Thyroid gland (tissue), 4 donors: ENCODE measurements around the gene PAWR. TPM values are rescaled to one million over a fixed set of nuclear protein-coding genes. Genes with fewer than 3 reads are reported as not detected.

ENCODE experiments used
- DNase-seq, 2 donors: peaks; one replicate each; pipeline ENCODE4 v3.0.0-alpha.2; 2019
- H3K27ac ChIP-seq, 3 donors: fragments of 200-600 bp; sonication (generic); 1 replicate in 2 of 3; 2 replicates in 1 of 3; pipeline ENCODE4 v1.5.1; 2016 to 2019; ENCODE audit warnings: mild to moderate bottlenecking in 1 of 3, moderate library complexity in 1 of 3
- H3K27me3 ChIP-seq: fragments of 200-600 bp; sonication (generic); one replicate; pipeline ENCODE4 v1.5.1; 2019
- H3K36me3 ChIP-seq, 2 donors: fragments of 200-600 bp; sonication (generic); one replicate each; pipeline ENCODE4 v1.5.1; 2016 to 2019
- H3K4me1 ChIP-seq, 2 donors: fragments of 200-600 bp; sonication (generic); one replicate each; pipeline ENCODE4 v1.5.1; 2017 to 2019
- H3K4me3 ChIP-seq, 3 donors: fragments of 200-600 bp; sonication (generic); replicated peaks in 1 of 3; 1 replicate in 2 of 3; 2 replicates in 1 of 3; pipeline ENCODE4 v1.5.1; 2016; ENCODE audit warnings: mild to moderate bottlenecking in 1 of 3
- H3K9me3 ChIP-seq: fragments of 200-600 bp; sonication (generic); one replicate; pipeline ENCODE4 v1.5.1; 2017
- POLR2A ChIP-seq, 2 donors: fragments of 450-650 bp; IDR thresholded peaks; one replicate each; pipeline ENCODE4 v1.6.1; 2017; ENCODE audit warnings: antibody characterized with exemption in 2 of 2, mild to moderate bottlenecking in 2 of 2, moderate library complexity in 1 of 2
- WGBS, 2 donors: methylation state at CpG; one replicate each; pipeline ENCODE4 v1.1.5; 2017; 5-methylcytosine and 5-hydroxymethylcytosine counted together
- intact Hi-C: fragments of 100-400 bp; cut with DNase I; formaldehyde crosslinking; loops from one replicate; pipeline ENCODE4 v1.15.1; 2023
- total RNA-seq, 4 donors: library from RNA; depleted of rRNA; stranded (reverse); fragments of >200 nt; gene quantifications; one replicate each; pipeline ENCODE4 v1.2.3, GENCODE V29; 2016
- TF ChIP-seq, protein P1 (sequence below), 6 experiments: fragments of 200-600 bp in 3 of 6; fragments of 450-650 bp in 3 of 6; sonication (generic) in 3 of 6; IDR thresholded peaks; one replicate each; pipeline ENCODE4 v1.5.1; 2016 to 2019; ENCODE audit warnings: antibody characterized with exemption in 6 of 6, mild to moderate bottlenecking in 2 of 6, inconsistent platforms in 1 of 6, moderate library complexity in 1 of 6

PAWR gene
- total RNA-seq, 4 donors from 2014 or later, result 83.7 to 125 (median 86.4) TPM

DNA sequence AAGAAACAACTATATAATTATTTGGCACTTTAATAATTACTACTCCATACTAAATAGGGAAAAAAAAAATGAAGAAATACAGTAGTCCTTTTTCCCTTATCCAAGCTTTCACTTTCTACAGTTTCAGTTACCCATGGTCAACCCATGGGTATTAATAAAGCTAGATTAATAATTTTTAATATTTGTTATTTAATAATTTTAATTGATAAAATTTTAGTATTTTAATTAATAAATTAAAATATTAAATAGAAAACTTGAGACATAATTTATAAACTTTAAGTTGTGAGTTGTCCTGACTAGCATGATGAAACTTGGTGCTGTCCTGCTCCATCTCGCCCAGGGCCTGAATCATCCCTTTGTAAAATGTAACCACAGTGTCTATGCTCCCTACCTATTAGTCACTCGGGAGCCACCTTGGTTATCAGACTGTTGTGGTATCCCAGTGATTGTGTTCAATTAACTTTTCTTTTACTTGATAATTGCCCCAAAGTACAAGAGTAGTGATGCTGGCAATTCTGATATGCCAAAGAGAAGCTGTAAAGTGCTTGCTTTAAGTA, 71.8 kb downstream of the PAWR start:
- DNase-seq, result no peak
- H3K4me3 ChIP-seq, result no peak overlapping the region
- intact Hi-C loops, result no loop called here
- H3K4me1 ChIP-seq, result no peaks in the 10 kb centered on the region
- H3K36me3 ChIP-seq, result peaks cover 0 to 6% of the 10 kb centered on the region in 2 donors
- no peak for TF ChIP-seq POLR2A (IDR thresholded peaks at IDR 0.05)
- TF ChIP-seq, protein P1, sequence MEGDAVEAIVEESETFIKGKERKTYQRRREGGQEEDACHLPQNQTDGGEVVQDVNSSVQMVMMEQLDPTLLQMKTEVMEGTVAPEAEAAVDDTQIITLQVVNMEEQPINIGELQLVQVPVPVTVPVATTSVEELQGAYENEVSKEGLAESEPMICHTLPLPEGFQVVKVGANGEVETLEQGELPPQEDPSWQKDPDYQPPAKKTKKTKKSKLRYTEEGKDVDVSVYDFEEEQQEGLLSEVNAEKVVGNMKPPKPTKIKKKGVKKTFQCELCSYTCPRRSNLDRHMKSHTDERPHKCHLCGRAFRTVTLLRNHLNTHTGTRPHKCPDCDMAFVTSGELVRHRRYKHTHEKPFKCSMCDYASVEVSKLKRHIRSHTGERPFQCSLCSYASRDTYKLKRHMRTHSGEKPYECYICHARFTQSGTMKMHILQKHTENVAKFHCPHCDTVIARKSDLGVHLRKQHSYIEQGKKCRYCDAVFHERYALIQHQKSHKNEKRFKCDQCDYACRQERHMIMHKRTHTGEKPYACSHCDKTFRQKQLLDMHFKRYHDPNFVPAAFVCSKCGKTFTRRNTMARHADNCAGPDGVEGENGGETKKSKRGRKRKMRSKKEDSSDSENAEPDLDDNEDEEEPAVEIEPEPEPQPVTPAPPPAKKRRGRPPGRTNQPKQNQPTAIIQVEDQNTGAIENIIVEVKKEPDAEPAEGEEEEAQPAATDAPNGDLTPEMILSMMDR (IDR thresholded peaks at IDR 0.05), result no peak
- H3K27ac ChIP-seq, result no peak overlapping the region
- H3K27me3 ChIP-seq, result no peaks in the 10 kb centered on the region
- H3K9me3 ChIP-seq, result no peaks in the 10 kb centered on the region
- WGBS, 2 donors, result 94 to 95% methylated on average over 2 of the region's 2 CpGs

DNA sequence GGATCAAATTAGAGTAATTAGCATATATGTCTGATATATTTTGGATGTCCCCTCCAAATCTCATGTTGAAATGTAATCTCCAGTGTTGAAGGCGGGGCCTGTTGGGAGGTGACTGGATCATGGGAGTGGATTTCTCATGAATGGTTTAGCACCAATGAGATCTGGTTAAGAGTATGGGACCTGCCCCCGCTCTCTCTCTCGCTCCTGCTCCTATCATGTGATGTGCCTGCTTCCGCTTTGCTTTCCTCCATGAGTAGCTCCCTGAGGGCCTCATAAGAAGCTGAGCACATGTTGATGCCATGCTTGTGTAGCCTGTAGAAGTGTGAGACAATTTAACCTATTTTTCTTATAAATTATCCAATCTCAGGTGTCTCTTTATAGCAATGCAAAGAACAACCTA, 73.1 kb downstream of the PAWR start:
- H3K4me3 ChIP-seq, result no peak overlapping the region
- H3K27ac ChIP-seq, result no peak overlapping the region
- intact Hi-C loops, result no loop called here
- H3K27me3 ChIP-seq, result no peaks in the 10 kb centered on the region
- TF ChIP-seq, protein P1 (IDR thresholded peaks at IDR 0.05), result no peak
- TF ChIP-seq POLR2A (IDR thresholded peaks at IDR 0.05), result no peak
- no peaks in the 10 kb centered on the region for H3K9me3 ChIP-seq
- peaks cover 0 to 6% of the 10 kb centered on the region in 2 donors for H3K36me3 ChIP-seq
- H3K4me1 ChIP-seq, result no peaks in the 10 kb centered on the region
- no peak for DNase-seq
- WGBS, 2 donors, result 93 to 97% methylated on average over 4 of the region's 4 CpGs

DNA sequence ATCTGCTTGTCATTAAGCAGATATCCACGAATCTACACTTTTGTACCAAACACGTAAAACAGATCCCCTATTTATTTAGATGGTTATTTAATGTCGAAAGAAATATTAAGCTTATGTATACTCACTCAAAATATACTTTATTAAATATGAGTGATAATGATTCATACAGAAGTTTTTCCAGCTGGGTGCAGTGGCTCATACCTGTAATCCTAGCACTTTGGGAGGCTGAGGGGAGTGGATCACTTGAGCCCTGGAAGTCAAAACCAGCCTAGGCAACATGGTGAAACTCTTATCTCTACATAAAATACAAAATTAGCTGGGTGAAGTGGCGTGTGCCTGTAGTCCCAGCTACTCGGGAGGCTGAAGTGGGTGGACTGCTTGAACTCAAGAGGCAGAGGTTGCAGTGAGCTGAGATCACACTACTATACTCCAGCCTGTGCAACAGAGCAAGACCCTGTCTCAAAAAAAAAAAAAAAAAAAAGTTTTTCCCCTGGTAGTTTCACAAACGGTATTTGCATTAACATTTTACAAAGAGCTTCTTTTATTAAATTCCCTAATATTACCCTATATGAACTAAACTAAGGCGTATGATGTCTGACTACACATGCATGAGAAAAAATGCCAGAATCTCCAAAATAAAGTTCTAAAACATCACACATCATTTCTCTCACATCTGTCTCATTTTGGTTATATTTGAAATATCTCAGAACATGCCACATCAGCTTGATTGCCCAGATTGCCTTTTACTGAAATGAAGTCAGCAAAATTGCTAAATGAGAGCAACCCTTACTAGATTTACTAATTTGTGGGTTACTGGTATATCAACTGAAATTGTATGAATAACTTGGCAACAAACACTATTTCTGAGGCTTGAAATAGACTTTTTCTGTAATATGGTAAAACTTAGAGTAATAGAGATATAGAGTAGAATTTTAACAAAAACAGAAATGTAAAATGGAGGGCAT, 74.9 kb downstream of the PAWR start:
- DNase-seq, result peak; percentile 51 to 67
- Histone ChIP-seq H3K9me3 (no peaks in the 10 kb centered on the region), H3K4me1 (no peaks in the 10 kb centered on the region), H3K27ac (no peak overlapping the region), H3K36me3 (peaks cover 0 to 5% of the 10 kb centered on the region in 2 donors), H3K4me3 (no peak overlapping the region), H3K27me3 (no peaks in the 10 kb centered on the region)
- 71 to 76% methylated on average over 7 of the region's 7 CpGs for WGBS, 2 donors
- intact Hi-C loops, result no loop called here
- no peak for TF ChIP-seq POLR2A (IDR thresholded peaks at IDR 0.05)
- TF ChIP-seq, protein P1 (IDR thresholded peaks at IDR 0.05), result no peak

DNA sequence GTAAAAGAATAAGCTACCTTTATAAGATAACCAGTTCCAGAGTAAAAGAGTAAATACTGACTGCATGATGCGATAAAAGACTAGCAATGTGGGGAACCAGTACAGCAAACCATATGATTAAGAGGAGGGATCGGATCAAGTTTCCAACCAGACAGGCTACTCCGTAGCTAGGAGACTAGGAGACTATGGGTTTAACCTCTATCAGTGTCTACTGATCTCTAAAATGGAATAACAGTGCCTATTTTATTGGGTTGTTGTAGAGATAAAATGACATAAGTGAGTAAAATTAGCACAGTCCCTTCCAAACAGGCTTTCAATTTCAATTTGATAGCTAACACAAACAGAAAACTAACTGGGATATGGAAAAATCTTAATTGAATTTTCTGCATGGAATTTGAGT, 76.0 kb downstream of the PAWR start:
- intact Hi-C loops, result no loop called here
- DNase-seq, result no peak
- Histone ChIP-seq H3K4me3 (no peak overlapping the region), H3K27ac (no peak overlapping the region), H3K4me1 (no peaks in the 10 kb centered on the region), H3K36me3 (no peaks in the 10 kb centered on the region), H3K27me3 (no peaks in the 10 kb centered on the region), H3K9me3 (no peaks in the 10 kb centered on the region)
- WGBS, 2 donors, result 91 to 94% methylated on average over 3 of the region's 3 CpGs
- TF ChIP-seq POLR2A (IDR thresholded peaks at IDR 0.05), result no peak
- TF ChIP-seq, protein P1 (IDR thresholded peaks at IDR 0.05), result no peak

DNA sequence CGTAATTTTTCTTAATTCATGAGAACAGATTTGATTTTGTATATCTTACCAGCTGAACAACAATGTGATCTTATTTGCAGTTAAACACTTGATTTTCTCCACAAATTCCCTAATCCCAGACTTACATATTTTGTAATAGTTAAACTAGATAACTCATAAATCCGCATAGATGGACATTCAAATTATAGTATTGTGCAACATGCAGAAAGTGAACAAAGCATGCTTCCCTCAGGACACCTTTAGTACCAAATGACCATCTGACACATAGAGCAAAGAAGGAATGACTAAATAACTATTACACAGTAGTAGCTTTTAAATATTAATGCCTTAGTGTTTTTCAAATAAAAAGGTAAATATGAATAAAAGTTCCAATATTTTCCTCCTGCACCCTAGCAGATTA, 88.9 kb downstream of the PAWR start:
- intact Hi-C loops, result no loop called here

More for the DNA sequence above, 88.9 kb downstream of the PAWR start:
- Histone ChIP-seq H3K9me3 (no peaks in the 10 kb centered on the region), H3K27me3 (no peaks in the 10 kb centered on the region), H3K4me1 (no peaks in the 10 kb centered on the region), H3K27ac (no peak overlapping the region), H3K36me3 (no peaks in the 10 kb centered on the region), H3K4me3 (no peak overlapping the region)
- 95 to 99% methylated on average over 2 of the region's 2 CpGs for WGBS, 2 donors
- no peak for TF ChIP-seq POLR2A (IDR thresholded peaks at IDR 0.05)
- TF ChIP-seq, protein P1 (IDR thresholded peaks at IDR 0.05), result no peak
- DNase-seq, result no peak
